GM19455 (cell line): ENCODE measurements around the gene CDC14A.

Experiments used
- ATAC-seq: cut with Tn5 transposase; IDR thresholded peaks from one replicate; pipeline ENCODE4 v1.9.1; 2021; ENCODE audit not compliant: unreplicated experiment

The CDC14A gene

DNA sequence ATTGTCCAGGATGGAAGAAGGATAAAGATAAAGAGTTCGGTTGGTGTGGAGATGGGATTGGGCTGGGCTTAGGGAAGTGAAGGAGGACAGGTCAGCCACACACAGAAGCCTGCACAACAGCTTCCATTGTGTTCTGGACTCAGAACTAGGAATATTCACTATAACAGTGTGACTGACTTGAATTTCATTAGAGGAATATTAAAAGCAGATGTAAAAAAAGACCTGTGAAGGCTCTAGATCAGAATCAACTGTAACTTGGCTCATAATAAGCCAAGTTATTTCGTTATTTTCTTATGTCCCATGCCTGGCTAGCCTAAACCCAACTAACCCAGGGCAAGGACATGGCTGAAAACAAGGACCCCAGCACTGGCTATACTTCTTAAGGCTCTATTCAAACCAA is 129.0 kb downstream of the CDC14A start:
- no peak for ATAC-seq

DNA sequence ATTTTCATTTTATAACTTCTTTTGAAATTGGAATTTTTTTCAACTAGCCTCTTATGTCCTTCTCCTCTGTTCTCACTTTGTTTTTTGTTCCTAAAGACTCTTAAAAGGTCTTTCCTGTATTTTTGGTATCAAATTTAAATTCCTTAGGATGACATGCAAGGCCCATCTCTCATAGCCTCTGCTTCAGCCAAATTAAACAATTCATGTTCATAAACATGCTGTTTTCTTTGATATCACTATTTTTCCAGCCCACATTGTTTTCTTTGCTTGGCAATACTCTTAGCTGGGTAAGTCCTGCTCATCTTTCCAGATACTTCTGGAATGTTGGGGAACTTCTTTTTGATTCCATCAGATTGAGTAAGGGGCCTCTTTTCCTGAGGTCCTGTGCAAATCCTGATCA is 129.9 kb downstream of the CDC14A start:
- ATAC-seq: no peak

DNA sequence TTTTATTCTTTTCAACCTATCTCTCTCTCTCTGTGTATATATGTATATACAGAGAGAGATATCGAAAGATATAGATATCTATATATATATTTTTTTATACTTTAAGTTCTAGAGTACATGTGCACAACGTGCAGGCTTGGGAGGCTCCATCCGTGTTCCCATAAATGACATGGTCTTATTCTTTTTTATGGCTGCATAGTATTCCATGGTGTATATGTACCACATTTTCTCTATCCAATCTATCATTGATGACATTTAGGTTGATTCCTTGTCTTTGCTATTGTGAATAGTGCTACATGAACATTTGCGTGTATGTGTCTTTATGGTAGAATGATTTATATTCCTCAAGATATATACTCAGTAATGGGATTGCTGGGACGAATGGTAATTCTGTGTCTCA is 130.4 kb downstream of the CDC14A start:
- no peak for ATAC-seq

- no peak for ATAC-seq
Observed at GRCh38 chr1:100483230-100483629, 130.9 kb downstream of the CDC14A start.

GRCh38 chr1:100485855-100486258 is 133.6 kb downstream of the CDC14A start:
- ATAC-seq: no peak

DNA sequence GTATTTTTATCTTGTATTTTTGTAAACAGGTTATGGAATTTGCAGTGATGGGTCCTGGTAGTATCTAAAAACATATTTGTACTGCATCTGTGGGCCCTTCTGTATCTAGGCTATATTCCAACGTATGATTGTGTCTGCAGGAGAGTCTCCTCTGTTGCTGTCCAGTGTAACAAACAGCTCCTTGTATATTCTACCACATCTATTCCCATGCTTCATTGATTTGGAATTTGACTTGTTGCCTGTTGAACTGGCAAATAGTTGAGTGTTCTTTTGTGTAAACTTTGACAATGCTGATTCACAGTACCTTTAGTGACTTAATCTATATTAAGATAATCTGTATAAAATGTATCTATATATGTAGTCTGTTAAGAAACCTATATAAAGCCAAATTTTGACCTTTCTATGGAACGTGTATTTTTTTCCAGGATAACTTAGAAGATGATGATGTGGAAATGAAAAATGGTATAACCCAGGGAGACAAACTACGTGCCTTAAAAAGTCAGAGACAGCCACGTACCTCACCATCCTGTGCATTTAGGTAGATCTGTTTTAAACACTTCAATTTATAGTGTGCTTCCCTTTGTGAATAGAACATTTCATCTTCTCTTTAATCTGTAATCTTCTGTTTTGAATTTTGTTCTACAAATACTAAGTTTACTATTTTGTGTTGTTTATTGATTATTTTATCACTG is 142.2 kb downstream of the CDC14A start:
- no peak for ATAC-seq

DNA sequence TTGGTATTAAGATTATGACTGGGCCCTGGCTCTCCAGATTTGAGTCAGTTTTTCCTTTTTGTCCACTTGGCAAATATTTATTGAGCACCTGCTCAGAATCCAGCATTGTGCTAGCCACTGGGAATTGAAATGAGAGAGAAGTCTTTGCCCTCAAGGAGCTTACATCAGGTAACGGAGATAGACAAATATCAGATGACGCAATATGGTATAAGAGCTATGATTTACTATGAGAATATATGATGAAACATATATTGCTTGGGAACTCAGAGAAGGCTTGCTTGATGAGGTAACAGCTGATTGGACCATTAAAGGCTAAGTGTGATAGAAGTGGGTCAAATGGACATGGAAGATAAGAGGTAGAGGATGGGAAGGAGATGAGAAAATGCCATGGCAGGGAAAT is 144.6 kb downstream of the CDC14A start:
- no peak for ATAC-seq

DNA sequence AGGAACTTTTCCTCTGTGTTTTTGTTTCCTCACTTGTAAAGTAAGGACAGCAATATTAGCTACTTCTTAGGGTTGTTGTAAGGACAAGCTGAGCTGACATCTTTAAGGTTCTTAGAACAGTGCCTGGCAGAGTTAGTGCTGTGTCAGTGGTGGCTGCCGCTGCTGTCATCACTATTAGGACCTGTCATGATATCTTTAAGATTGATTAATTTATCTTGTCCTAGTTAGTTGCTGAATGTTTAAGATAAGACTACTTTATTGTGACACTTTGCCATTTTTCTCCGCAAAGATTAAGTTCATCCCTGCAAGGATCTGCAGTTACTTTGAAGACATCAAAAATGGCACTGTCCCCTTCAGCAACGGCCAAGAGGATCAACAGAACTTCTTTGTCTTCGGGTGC is 145.5 kb downstream of the CDC14A start:
- ATAC-seq: no peak

GRCh38 chr1:100499194-100499811 is 147.0 kb downstream of the CDC14A start:
- ATAC-seq: no peak

- ATAC-seq: no peak
Observed at GRCh38 chr1:100502052-100502792, 149.9 kb downstream of the CDC14A start.

- no peak for ATAC-seq
Observed at GRCh38 chr1:100506217-100506616, 153.9 kb downstream of the CDC14A start.

DNA sequence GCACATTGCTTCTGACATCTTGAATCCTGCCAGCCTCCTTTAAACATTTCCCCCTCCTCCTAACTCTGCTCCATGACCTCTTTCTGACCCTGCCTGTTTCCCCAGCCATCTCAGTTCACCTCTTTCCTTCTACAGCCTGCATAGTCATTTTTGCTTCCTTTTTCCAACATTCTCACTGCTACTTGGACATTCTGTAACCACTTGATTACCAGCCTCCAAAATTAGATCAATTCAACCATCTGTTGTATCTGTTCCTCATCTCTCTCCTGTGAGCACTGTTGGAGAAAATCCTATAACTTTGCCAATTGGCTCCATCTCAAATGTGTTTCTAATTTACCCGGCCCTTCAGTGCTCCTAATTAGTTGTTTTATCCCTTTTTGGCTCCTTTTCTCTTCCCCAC is 158.1 kb downstream of the CDC14A start:
- ATAC-seq: no peak

GRCh38 chr1:100511058-100511457 is 158.8 kb downstream of the CDC14A start:
- no peak for ATAC-seq

- ATAC-seq: no peak
Observed at GRCh38 chr1:100511773-100512172, 159.5 kb downstream of the CDC14A start.

- ATAC-seq: no peak
Observed at GRCh38 chr1:100512803-100513352, 160.6 kb downstream of the CDC14A start.

GRCh38 chr1:100516857-100517256 is 164.6 kb downstream of the CDC14A start:
- no peak for ATAC-seq

DNA sequence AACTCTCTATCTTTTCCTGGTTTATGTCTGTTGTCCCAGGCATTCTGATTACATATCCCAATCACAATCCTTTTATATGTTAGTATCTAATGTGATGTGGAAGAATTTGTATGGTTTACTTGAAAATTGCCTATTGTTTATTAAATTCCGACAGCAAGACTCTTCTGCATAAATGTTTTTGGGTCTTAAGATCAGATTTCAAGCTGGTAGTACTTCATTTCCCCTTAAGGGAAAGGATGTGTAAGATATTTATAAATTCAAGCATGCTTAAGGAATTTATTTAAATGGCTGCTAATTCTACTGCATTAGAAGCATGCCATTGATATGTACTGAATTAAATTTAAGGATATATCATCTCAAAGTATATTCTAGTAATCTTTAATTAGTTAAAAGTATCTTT is 165.2 kb downstream of the CDC14A start:
- no peak for ATAC-seq

GRCh38 chr1:100518023-100518422 is 165.7 kb downstream of the CDC14A start:
- no peak for ATAC-seq

DNA sequence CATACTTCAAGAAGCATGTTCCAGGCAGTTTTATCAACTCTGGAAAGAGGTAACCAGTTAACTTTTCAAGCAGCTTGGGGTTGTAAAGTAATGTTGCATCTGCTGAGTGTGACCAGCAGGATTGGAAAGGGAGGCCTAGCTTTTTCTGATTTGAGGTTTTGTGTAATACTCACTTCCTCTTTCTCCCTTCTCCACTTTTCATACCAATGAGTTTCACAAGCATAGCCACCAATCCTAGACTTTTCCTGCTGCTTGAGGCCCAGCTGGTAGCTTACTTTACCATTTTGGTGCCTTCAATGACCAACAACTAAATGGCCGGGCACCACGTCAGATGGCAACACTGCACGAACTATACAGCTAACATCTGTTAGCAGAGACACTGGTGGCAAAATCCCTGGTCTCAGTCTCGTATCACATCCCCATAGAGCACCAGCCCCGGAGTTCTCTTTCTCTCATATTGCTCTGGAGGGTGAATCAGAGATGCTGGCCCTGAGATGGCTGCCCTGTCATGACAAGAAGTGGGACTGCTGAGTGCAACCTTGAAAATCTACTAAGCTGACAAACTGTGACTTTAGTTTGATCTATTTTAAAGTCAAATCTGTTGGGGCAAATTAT is 170.8 kb downstream of the CDC14A start:
- peak; percentile 88 for ATAC-seq

GRCh38 chr1:100524355-100524754 is 172.0 kb downstream of the CDC14A start:
- no peak for ATAC-seq

- ATAC-seq: no peak
Observed at GRCh38 chr1:100526894-100527293, 174.6 kb downstream of the CDC14A start.
